ENCODE measurements around the gene ITGA8.

The ITGA8 gene

DNA sequence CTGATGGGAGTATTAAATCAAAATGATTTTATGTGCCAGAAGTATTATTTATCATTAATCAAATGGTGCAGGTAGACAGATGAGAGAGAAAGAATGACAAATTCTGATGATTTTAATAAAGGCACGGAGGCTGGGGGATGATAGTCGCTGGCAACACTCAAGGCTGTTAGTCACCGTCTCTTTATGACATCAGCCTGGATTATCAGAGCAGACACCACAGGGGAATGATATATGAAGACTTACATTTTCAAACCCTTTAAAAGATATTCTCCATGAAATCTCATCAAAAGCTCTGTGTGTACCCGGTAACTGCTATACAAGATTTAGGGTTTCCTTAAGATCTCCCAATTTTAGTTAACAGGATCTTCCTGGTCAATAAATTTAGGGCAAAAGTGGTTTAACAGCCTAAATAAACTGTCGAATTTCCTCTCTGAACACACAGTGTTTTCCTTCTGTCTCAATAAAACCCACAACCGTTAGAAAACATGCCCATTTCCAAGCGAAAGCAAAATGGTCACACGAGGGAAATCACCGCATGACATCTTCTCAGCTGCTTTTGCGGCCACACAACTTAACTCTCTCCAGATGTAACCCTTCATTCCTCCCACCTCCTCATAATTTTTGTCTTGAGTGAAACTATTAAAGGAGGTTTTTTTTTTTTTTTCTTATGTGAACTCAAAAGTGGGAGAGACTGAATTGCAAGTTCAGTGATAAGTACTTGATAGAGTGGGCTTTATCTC, 215.5 kb downstream of the ITGA8 start:
- Histone ChIP-seq H3K27ac (ENCODE audit: low read depth, low read length) (no peak overlapping the region), H3K4me3 (ENCODE audit: low read depth in 1 of 2, low read length in 2 of 2) (no peak overlapping the region), H3K9ac (ENCODE audit: low read depth in 1 of 2, low read length in 2 of 2) (no peak overlapping the region)

DNA sequence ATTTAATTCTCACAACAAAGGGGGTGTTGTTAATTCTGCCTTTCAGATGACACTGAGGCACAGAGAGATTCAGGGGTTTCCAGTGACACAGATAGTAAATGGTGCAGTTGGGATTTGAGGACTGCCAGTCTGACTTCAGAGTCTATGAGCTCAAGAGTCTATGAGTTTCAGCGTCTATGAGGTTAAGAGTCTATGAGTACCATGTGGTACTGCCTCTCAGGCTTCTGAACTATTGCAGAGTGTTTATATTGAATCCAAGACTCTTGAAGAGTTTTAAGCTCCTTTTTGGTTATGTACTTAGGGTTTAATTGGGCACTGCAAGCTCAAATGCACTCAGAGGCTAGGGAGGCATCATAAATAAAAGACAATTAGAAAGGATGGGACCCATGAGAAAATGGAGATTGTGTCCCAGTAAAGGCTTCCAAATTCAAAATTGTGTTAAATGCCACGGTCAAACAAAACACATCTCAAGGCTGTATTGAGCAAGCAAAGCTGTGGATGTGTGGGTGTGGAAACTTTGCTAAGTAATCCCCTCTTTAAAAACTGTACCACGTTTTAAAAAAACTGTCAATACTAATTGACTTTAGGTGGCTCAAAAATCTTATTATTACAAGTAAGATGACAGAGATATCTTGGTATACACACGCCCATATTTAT, 224.7 kb downstream of the ITGA8 start:
- Histone ChIP-seq H3K4me3 (ENCODE audit: low read depth in 1 of 2, low read length in 2 of 2) (no peak overlapping the region), H3K9ac (ENCODE audit: low read depth in 1 of 2, low read length in 2 of 2) (no peak overlapping the region), H3K9me3 (ENCODE audit: control insufficient read depth in 1 of 2, low read length in 2 of 2) (no peaks in the 10 kb centered on the region), H3K36me3 (ENCODE audit: control insufficient read depth in 1 of 2, insufficient read depth in 2 of 2, low read length in 2 of 2) (no peaks in the 10 kb centered on the region), H3K27me3 (ENCODE audit: control insufficient read depth in 1 of 2, insufficient read depth in 2 of 2, low read length in 2 of 2) (no peaks in the 10 kb centered on the region), H3K27ac (ENCODE audit: low read depth, low read length) (no peak overlapping the region), H3K4me1 (ENCODE audit: control insufficient read depth in 1 of 2, insufficient read depth in 2 of 2, low read length in 2 of 2) (no peaks in the 10 kb centered on the region)

More for the DNA sequence above, 215.5 kb downstream of the ITGA8 start:
- H3K36me3 ChIP-seq (ENCODE audit: control insufficient read depth in 1 of 2, insufficient read depth in 2 of 2, low read length in 2 of 2), result no peaks in the 10 kb centered on the region
- no peaks in the 10 kb centered on the region for H3K9me3 ChIP-seq (ENCODE audit: control insufficient read depth in 1 of 2, low read length in 2 of 2)
- no peaks in the 10 kb centered on the region for H3K27me3 ChIP-seq (ENCODE audit: control insufficient read depth in 1 of 2, insufficient read depth in 2 of 2, low read length in 2 of 2)
- no peaks in the 10 kb centered on the region for H3K4me1 ChIP-seq (ENCODE audit: control insufficient read depth in 1 of 2, insufficient read depth in 2 of 2, low read length in 2 of 2)

DNA sequence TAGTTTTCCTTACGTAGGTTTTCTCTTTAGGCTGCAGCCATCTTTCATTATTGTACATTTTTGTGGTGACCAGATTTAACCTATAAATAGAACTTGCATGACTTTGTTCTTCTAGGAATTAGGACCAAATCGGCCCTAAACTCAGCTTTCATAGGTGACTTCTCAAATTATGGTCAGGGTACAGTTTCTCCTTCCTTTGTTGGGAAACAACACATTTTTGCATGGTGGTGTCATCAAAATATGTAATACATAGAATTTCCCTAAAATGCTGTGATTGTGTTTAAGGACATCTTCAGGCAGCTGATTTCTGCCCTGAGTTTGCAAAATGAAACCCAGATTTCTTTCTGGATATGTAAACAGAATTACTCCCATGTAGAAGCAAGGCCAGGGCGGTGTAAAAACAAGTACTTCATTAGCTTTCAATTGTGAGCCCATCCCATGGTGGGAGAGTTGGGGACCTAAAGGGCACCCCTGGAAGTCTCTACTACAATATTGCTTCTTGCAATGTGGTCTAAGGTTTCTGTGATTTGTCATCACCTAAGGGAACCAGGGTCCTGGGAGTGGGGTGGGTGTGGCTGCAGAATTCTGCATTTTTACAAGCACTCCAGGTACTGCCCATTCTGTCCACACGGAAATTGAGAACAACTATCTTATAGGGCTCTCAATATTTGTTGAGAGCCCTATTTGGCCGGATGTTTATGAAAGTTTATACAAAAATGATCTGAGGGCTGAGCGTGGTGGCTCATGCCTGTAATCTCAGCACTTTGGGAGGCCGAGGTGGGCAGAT, 227.7 kb downstream of the ITGA8 start:
- Histone ChIP-seq H3K4me1 (ENCODE audit: control insufficient read depth in 1 of 2, insufficient read depth in 2 of 2, low read length in 2 of 2) (no peaks in the 10 kb centered on the region), H3K9me3 (ENCODE audit: control insufficient read depth in 1 of 2, low read length in 2 of 2) (no peaks in the 10 kb centered on the region), H3K9ac (ENCODE audit: low read depth in 1 of 2, low read length in 2 of 2) (no peak overlapping the region), H3K4me3 (ENCODE audit: low read depth in 1 of 2, low read length in 2 of 2) (no peak overlapping the region), H3K27me3 (ENCODE audit: control insufficient read depth in 1 of 2, insufficient read depth in 2 of 2, low read length in 2 of 2) (no peaks in the 10 kb centered on the region), H3K27ac (ENCODE audit: low read depth, low read length) (no peak overlapping the region), H3K36me3 (ENCODE audit: control insufficient read depth in 1 of 2, insufficient read depth in 2 of 2, low read length in 2 of 2) (no peaks in the 10 kb centered on the region)

DNA sequence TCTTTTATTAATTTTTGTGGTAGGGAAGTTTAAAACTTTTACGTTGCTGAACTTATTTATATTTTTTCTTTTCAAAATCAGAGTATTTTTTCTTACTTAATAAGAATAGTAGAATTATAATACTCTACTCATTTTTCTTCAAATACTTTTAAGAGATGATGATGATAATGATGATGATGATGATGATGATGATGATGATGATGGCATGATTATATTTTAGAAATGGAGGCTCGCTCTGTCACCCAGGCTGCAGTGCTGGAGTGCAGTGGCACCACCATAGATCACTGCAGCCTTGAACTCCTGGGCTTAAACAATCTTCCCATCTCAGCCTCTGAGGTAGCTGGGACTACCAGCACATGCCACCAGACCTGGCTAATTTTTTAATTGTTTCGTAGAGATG, 230.3 kb downstream of the ITGA8 start:
- no peak overlapping the region for H3K9ac ChIP-seq (ENCODE audit: low read depth in 1 of 2, low read length in 2 of 2)

DNA sequence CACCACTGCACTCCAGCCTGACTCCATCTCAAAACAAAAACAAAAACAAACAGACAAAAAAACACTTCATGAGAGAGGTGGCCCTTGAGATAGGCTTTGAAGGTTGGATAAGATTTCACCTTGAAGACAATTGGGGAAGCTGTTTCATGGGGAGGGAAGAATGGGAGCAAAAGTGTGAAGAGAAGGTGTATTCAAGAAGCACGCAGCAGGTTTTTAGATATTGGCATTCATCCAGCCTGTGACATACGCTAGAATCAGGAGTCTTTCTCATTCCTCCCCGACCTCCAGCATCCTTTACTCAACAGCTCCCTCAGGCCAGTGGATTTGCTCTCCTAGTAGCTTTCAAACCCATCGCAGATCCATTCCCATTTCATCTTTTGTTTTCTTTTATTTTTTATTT, 232.3 kb downstream of the ITGA8 start:
- Histone ChIP-seq H3K27me3 (ENCODE audit: control insufficient read depth in 1 of 2, insufficient read depth in 2 of 2, low read length in 2 of 2) (no peaks in the 10 kb centered on the region), H3K27ac (ENCODE audit: low read depth, low read length) (no peak overlapping the region), H3K4me3 (ENCODE audit: low read depth in 1 of 2, low read length in 2 of 2) (no peak overlapping the region), H3K36me3 (ENCODE audit: control insufficient read depth in 1 of 2, insufficient read depth in 2 of 2, low read length in 2 of 2) (no peaks in the 10 kb centered on the region), H3K9ac (ENCODE audit: low read depth in 1 of 2, low read length in 2 of 2) (no peak overlapping the region), H3K9me3 (ENCODE audit: control insufficient read depth in 1 of 2, low read length in 2 of 2) (no peaks in the 10 kb centered on the region), H3K4me1 (ENCODE audit: control insufficient read depth in 1 of 2, insufficient read depth in 2 of 2, low read length in 2 of 2) (no peaks in the 10 kb centered on the region)

More for the DNA sequence above, 230.3 kb downstream of the ITGA8 start:
- Histone ChIP-seq H3K27me3 (ENCODE audit: control insufficient read depth in 1 of 2, insufficient read depth in 2 of 2, low read length in 2 of 2) (no peaks in the 10 kb centered on the region), H3K4me1 (ENCODE audit: control insufficient read depth in 1 of 2, insufficient read depth in 2 of 2, low read length in 2 of 2) (no peaks in the 10 kb centered on the region), H3K4me3 (ENCODE audit: low read depth in 1 of 2, low read length in 2 of 2) (no peak overlapping the region), H3K36me3 (ENCODE audit: control insufficient read depth in 1 of 2, insufficient read depth in 2 of 2, low read length in 2 of 2) (no peaks in the 10 kb centered on the region), H3K9me3 (ENCODE audit: control insufficient read depth in 1 of 2, low read length in 2 of 2) (no peaks in the 10 kb centered on the region), H3K27ac (ENCODE audit: low read depth, low read length) (no peak overlapping the region)

DNA sequence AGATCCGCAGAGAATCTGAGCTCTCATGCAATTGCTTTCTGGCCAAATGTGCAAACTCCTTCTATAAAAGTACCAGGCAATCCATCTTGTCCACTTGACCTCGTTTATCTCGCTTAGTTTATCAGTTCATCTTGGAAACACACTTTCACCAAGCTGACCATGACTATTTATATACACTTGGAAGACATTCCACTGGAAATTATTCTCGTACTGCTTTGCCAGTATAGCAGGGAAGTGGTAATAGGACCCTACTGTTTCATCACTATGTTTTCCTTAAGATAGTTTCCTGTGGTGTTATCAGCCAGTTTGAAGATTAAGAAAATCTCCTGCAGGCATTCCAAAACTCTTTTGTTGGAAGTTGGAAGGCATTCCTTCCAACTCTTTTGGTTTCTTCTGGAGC, 233.3 kb downstream of the ITGA8 start:
- no peak overlapping the region for H3K27ac ChIP-seq (ENCODE audit: low read depth, low read length)
- no peaks in the 10 kb centered on the region for H3K4me1 ChIP-seq (ENCODE audit: control insufficient read depth in 1 of 2, insufficient read depth in 2 of 2, low read length in 2 of 2)
- H3K27me3 ChIP-seq (ENCODE audit: control insufficient read depth in 1 of 2, insufficient read depth in 2 of 2, low read length in 2 of 2), result no peaks in the 10 kb centered on the region
- H3K36me3 ChIP-seq (ENCODE audit: control insufficient read depth in 1 of 2, insufficient read depth in 2 of 2, low read length in 2 of 2), result no peaks in the 10 kb centered on the region
- no peak overlapping the region for H3K9ac ChIP-seq (ENCODE audit: low read depth in 1 of 2, low read length in 2 of 2)
- no peaks in the 10 kb centered on the region for H3K9me3 ChIP-seq (ENCODE audit: control insufficient read depth in 1 of 2, low read length in 2 of 2)
- no peak overlapping the region for H3K4me3 ChIP-seq (ENCODE audit: low read depth in 1 of 2, low read length in 2 of 2)

DNA sequence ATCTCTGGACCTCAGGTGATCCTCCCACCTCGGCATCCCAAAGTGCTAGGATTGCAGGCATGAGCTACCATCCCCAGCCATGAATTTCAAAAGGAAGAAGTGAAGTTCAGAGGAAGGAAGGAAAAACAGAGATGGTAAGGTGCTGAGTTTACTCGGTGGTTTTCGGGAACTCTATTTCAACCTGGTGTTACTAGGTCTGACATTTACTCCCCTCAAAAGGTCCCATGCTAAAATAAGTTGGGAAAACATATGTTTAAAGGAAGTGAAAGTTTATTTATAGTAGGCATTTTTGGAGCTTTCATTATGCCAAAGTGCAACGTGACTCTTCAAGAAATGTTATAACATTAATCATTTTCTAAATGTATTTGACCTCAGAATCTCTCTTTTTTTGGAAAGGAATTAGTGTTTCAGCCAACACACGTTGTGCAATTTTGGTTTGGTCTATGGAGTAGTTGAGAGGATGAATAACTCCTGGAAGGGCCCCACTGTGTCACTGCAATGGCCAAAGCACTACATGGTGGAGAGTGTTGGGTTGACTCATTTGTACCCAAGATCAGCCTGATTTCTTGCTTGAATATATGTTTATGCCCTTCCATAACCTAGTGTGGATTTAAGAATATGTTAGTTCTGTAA, 233.9 kb downstream of the ITGA8 start:
- H3K27me3 ChIP-seq (ENCODE audit: control insufficient read depth in 1 of 2, insufficient read depth in 2 of 2, low read length in 2 of 2), result no peaks in the 10 kb centered on the region
- no peak overlapping the region for H3K9ac ChIP-seq (ENCODE audit: low read depth in 1 of 2, low read length in 2 of 2)
- H3K4me1 ChIP-seq (ENCODE audit: control insufficient read depth in 1 of 2, insufficient read depth in 2 of 2, low read length in 2 of 2), result no peaks in the 10 kb centered on the region
- no peaks in the 10 kb centered on the region for H3K36me3 ChIP-seq (ENCODE audit: control insufficient read depth in 1 of 2, insufficient read depth in 2 of 2, low read length in 2 of 2)
- no peak overlapping the region for H3K4me3 ChIP-seq (ENCODE audit: low read depth in 1 of 2, low read length in 2 of 2)
- H3K9me3 ChIP-seq (ENCODE audit: control insufficient read depth in 1 of 2, low read length in 2 of 2), result no peaks in the 10 kb centered on the region
- no peak overlapping the region for H3K27ac ChIP-seq (ENCODE audit: low read depth, low read length)

DNA sequence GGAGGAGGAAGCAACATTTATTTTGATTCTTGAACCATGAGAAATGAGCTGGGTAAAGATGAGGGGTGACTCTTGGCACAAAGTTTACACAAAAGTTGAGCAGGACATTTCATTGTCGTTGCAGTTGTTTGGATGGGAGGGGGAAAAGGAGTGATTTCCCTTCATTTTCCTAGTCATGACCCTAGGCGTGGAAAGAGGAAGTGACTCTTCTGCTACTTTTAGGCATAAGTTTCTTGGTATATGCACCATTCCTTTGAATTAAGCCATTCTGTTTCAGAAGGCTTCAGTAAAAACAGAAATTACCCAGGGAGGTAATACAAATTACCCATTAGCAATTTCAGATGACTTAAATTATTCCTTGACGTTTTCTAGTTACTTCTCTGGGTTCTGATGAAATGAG, 234.7 kb downstream of the ITGA8 start:
- Histone ChIP-seq H3K27me3 (ENCODE audit: control insufficient read depth in 1 of 2, insufficient read depth in 2 of 2, low read length in 2 of 2) (no peaks in the 10 kb centered on the region), H3K27ac (ENCODE audit: low read depth, low read length) (no peak overlapping the region), H3K9ac (ENCODE audit: low read depth in 1 of 2, low read length in 2 of 2) (no peak overlapping the region), H3K4me1 (ENCODE audit: control insufficient read depth in 1 of 2, insufficient read depth in 2 of 2, low read length in 2 of 2) (no peaks in the 10 kb centered on the region), H3K9me3 (ENCODE audit: control insufficient read depth in 1 of 2, low read length in 2 of 2) (no peaks in the 10 kb centered on the region), H3K36me3 (ENCODE audit: control insufficient read depth in 1 of 2, insufficient read depth in 2 of 2, low read length in 2 of 2) (no peaks in the 10 kb centered on the region), H3K4me3 (ENCODE audit: low read depth in 1 of 2, low read length in 2 of 2) (no peak overlapping the region)

DNA sequence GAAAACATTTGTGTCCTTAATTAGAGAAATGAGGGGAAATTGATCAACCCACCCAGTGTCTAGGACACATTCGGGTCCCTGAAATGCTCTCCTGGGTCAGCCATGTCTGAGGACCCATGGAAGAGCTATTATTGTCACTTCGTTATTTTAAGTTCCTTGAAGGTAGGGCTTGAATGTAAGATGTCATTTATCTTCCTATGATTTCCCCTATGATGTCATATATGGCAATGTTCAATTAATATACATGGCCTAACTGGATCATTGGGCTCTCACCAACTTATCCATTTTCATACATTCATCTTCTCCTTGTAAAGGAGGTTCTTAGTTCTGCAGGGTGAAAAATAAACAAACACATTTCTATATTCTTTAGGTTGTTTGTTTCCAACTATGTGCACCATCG, 235.6 kb downstream of the ITGA8 start:
- no peak overlapping the region for H3K4me3 ChIP-seq (ENCODE audit: low read depth in 1 of 2, low read length in 2 of 2)
- H3K4me1 ChIP-seq (ENCODE audit: control insufficient read depth in 1 of 2, insufficient read depth in 2 of 2, low read length in 2 of 2), result no peaks in the 10 kb centered on the region
- H3K9ac ChIP-seq (ENCODE audit: low read depth in 1 of 2, low read length in 2 of 2), result no peak overlapping the region
- H3K9me3 ChIP-seq (ENCODE audit: control insufficient read depth in 1 of 2, low read length in 2 of 2), result no peaks in the 10 kb centered on the region
- no peaks in the 10 kb centered on the region for H3K36me3 ChIP-seq (ENCODE audit: control insufficient read depth in 1 of 2, insufficient read depth in 2 of 2, low read length in 2 of 2)
- no peak overlapping the region for H3K27ac ChIP-seq (ENCODE audit: low read depth, low read length)
- H3K27me3 ChIP-seq (ENCODE audit: control insufficient read depth in 1 of 2, insufficient read depth in 2 of 2, low read length in 2 of 2), result no peaks in the 10 kb centered on the region

All from duodenal mucosa (tissue), 2 donors.